ENCODE results near the gene C18orf32. TPM values are rescaled to one million over a fixed set of nuclear protein-coding genes. Genes with fewer than 3 reads are reported as not detected.

C18orf32 gene
- total RNA-seq, 2 donors from 2014 or later = 63.1 to 73.1 TPM

GRCh38 chr18:49444581-49444980 lies 42.5 kb downstream of the C18orf32 start:
- intact Hi-C loops (cut with DNase I, micrococcal nuclease) = no loop called here
- DNase-seq = no peak
- no peak for ATAC-seq

- ATAC-seq (no peak), DNase-seq (no peak)
- intact Hi-C loops (cut with DNase I, micrococcal nuclease) = no loop called here
Measured at GRCh38 chr18:49443837-49444236, 43.2 kb downstream of the C18orf32 start.

GRCh38 chr18:49441338-49441938 lies 45.6 kb downstream of the C18orf32 start:
- DNase-seq (no peak), ATAC-seq (no peak)
- intact Hi-C loops (cut with DNase I, micrococcal nuclease) = no loop called here

GRCh38 chr18:49435170-49435569 lies 51.9 kb downstream of the C18orf32 start:
- ATAC-seq = no peak
- no peak for DNase-seq
- intact Hi-C loops (cut with DNase I, micrococcal nuclease) = no loop called here

- DNase-seq (no peak), ATAC-seq (no peak)
- intact Hi-C loops (cut with DNase I, micrococcal nuclease) = no loop called here
Measured at GRCh38 chr18:49432602-49433001, 54.4 kb downstream of the C18orf32 start.

GRCh38 chr18:49431165-49431962 lies 55.7 kb downstream of the C18orf32 start:
- DNase-seq (no peak), ATAC-seq (no peak)
- intact Hi-C loops (cut with DNase I, micrococcal nuclease) = no loop called here

Other genes starting within 250 kb of the C18orf32 start
- gene DYM, start 26.6 kb downstream of the C18orf32 start, total RNA-seq = 10 to 100 TPM; 44.5 to 45.6 TPM
- gene RPL17, start 5.2 kb upstream of the C18orf32 start, total RNA-seq = 1,000 to 10,000 TPM; 1,058 to 1,105 TPM
- gene LIPG, start 74.8 kb upstream of the C18orf32 start, total RNA-seq = 10 to 100 TPM; 14.2 to 39.0 TPM

All from left colon (tissue), 2 donors.